Activated CD4-positive, alpha-beta memory T cell treated with anti-CD3 and anti-CD28 coated beads, Interleukin-2, amount 10 ng/mL, durations not matched to agents 7 days and 5 days (primary cell): ENCODE measurements around the gene LUZP1. TPM values are rescaled to one million over a fixed set of nuclear protein-coding genes. Genes with fewer than 3 reads are reported as not detected.

Experiments
- CTCF ChIA-PET: fragments of 350-600 bp; sonication (Branson Sonifier 250); formaldehyde crosslinking; loops from one replicate; lab custom pipeline; 2021; ENCODE audit warnings: antibody characterized with exemption, inconsistent platforms; lab: Charles Lee
- POLR2A ChIA-PET: fragments of 350-600 bp; sonication (Branson Sonifier 250); formaldehyde crosslinking; loops from one replicate; lab custom pipeline; 2021; ENCODE audit warnings: antibody characterized with exemption; lab: Charles Lee
- DNase-seq: peaks from one replicate; pipeline ENCODE4 v3.0.0-alpha.2; 2020
- H3K27ac Mint-ChIP-seq: one replicate; pipeline ENCODE4 v1.8.0; 2021; ENCODE audit warnings: mild to moderate bottlenecking, mixed read lengths
- H3K27me3 Mint-ChIP-seq: one replicate; pipeline ENCODE4 v1.8.0; 2021; ENCODE audit warnings: mixed read lengths
- H3K36me3 Mint-ChIP-seq: one replicate; pipeline ENCODE4 v1.8.0; 2021; ENCODE audit warnings: low read depth, mixed read lengths
- H3K4me1 Mint-ChIP-seq: one replicate; pipeline ENCODE4 v1.8.0; 2021; ENCODE audit warnings: mixed read lengths
- H3K4me3 Mint-ChIP-seq: one replicate; pipeline ENCODE4 v1.8.0; 2021; ENCODE audit warnings: mild to moderate bottlenecking, mixed read lengths
- H3K9me3 Mint-ChIP-seq: one replicate; pipeline ENCODE4 v1.8.0; 2021; ENCODE audit warnings: mixed read lengths
- total RNA-seq, 2 experiments: library from RNA; stranded (reverse); gene quantifications; one replicate each; pipeline ENCODE4 v1.2.3, GENCODE V29; 2021

LUZP1 gene
- total RNA-seq, 2 experiments from 2014 or later, result 19.4 to 21.8 TPM

DNA sequence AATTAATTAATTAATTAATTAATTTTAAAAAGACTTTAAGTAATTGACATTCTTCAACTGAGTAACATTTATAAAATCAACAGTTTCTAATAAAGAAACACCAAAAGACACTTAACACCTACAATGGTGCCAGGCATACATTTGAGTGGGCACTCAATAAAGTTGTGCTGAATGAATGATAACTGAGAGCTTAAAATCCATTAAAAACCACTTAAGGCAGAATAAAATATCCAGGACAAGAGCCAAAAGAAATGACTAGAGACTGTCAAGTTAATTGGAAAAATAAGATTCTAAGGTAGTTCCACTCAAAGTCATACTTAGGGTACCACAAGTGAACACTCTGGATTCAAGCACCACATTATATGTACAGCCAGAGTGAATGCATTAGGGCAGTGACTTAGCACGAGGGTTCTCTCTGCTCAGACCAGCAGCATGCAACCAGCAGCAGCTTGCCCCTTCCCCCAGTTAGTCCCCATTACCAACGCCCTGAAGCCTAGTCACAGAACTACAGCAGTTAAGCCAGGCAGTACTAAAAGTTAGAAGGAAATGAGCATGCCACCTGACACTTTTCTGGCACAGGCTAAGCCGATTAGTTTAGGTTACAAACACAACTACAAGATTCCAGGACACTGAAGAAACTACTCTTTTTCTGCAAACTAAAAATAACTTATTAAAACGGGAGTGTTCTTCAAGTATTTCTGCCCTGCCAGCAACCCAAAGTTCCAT lies 46.5 kb downstream of the LUZP1 start:
- H3K36me3 Mint-ChIP-seq, result no peaks in the 10 kb centered on the region
- H3K27me3 Mint-ChIP-seq, result no peaks in the 10 kb centered on the region
- H3K9me3 Mint-ChIP-seq, result no peaks in the 10 kb centered on the region
- ChIA-PET POLR2A (no interaction called here), CTCF (interaction anchor here (2.0 kb wide), 1 partner anchor 62 kb away, joined by 8 read pairs; no protein-coding TSS in a partner anchor)
- H3K4me3 Mint-ChIP-seq, result no peak overlapping the region
- H3K27ac Mint-ChIP-seq, result no peak overlapping the region
- peaks cover 54% of the 10 kb centered on the region for H3K4me1 Mint-ChIP-seq
- DNase-seq, result no peak

DNA sequence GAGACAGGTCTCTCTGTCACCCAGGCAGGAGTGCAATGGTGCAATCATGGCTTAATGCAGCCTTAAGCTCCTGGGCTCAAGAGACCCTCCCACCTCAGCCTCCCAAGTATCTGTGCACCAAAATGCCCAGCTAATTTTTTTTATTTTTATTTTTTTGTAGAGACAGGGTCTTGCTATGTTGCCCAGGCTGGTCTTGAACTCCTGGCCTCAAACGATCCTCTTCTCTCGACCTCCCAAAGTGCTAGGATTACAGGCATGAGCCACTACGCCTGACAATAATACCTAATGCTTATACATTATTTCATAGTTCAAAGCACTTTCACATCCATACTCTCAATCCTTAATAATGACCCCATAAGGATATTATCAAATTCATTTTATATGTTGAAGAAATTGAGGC lies 48.3 kb downstream of the LUZP1 start:
- Mint-ChIP-seq H3K27ac (peak overlapping the region; percentile 38), H3K36me3 (no peaks in the 10 kb centered on the region), H3K27me3 (no peaks in the 10 kb centered on the region), H3K4me3 (no peak overlapping the region), H3K9me3 (no peaks in the 10 kb centered on the region), H3K4me1 (peaks cover 58% of the 10 kb centered on the region)
- no peak for DNase-seq
- CTCF ChIA-PET, result interaction anchor here (0.8 to 4.1 kb wide), 5 partner anchors 9 to 64 kb away, joined by 3 to 21 read pairs (median 16); no protein-coding TSS in a partner anchor
- POLR2A ChIA-PET, result interaction anchor here (0.6 to 2.5 kb wide), 6 partner anchors 11 to 571 kb away, joined by 3 to 28 read pairs (median 6); partner anchors contain the start of genes LUZP1 and RPL11

DNA sequence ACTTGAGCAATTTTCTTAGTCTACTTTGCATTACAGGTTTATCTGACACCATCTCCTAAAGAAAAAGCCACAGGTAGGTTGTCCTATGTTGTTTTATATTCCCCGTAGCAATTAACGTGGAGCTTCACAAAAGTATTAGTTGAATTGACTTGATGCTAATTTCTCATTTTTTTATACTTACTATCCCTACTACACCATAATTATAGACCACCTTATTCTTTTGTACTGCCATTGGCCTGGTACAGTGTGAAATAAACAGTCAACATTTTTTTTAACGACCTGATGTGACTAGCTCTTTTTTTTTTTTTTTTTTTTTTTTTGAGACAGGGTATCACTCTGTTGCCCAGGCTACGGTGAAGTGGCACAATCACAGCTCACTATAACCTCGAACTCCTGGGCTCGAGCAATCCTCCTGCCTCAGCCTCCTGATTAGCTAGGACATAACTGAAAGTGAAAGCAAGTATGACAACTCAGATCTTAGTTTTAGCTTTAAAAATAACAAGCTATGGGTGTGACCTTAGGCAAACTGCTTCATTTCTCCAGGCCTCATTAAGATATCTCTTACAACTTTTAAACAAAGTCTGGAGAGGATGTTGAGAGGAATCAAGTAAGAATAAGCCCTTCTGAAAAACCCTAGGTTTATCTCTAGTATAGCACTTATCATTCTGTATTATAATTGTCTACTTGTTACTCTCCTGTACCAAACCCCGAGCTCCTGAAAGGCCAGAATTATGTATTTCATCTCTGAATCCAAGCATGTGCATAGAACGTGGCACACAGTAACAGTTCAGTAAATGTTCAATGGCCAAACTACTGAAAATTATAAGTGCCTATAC lies 49.5 kb downstream of the LUZP1 start:
- Mint-ChIP-seq H3K4me1 (peaks cover 57% of the 10 kb centered on the region), H3K9me3 (no peaks in the 10 kb centered on the region), H3K27ac (peak overlapping the region; percentile 89), H3K27me3 (no peaks in the 10 kb centered on the region), H3K4me3 (peak overlapping the region; percentile 63), H3K36me3 (no peaks in the 10 kb centered on the region)
- DNase-seq, result peak; percentile 68
- ChIA-PET CTCF (interaction anchor here (0.7 to 4.1 kb wide), 10 partner anchors 9 to 1463 kb away, joined by 3 to 21 read pairs (median 5); partner anchors contain the start of gene KDM1A), POLR2A (interaction anchor here (1.2 to 2.7 kb wide), 8 partner anchors 10 to 222 kb away, joined by 3 to 29 read pairs (median 6); partner anchors contain the start of gene LUZP1)

DNA sequence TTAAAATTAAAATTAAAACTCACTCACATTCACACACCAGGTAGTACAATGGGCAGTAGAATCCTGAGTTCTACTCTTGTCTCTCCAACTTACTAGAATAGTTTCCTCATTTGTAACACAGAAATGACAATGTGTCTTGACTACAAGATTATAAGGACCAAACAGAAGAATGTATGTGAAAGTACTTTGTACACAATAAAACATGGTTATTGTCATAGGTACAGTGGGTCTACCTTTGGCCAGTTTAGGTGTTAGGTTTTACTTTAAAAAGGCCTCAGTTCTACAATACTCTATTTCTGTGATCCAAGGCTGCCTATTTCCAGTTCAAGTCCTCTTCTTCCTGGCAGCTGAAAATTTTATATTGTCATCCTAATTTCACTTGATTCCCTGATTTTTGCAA lies 50.2 kb downstream of the LUZP1 start:
- H3K27ac Mint-ChIP-seq, result peak overlapping the region; percentile 89
- no peaks in the 10 kb centered on the region for H3K36me3 Mint-ChIP-seq
- no peak overlapping the region for H3K4me3 Mint-ChIP-seq
- H3K27me3 Mint-ChIP-seq, result no peaks in the 10 kb centered on the region
- POLR2A ChIA-PET, result interaction anchor here (1.2 to 2.7 kb wide), 5 partner anchors 9 to 223 kb away, joined by 3 to 29 read pairs (median 7); no protein-coding TSS in a partner anchor
- H3K4me1 Mint-ChIP-seq, result peaks cover 57% of the 10 kb centered on the region
- DNase-seq, result no peak
- CTCF ChIA-PET, result interaction anchor here (0.7 to 4.1 kb wide), 7 partner anchors 11 to 1462 kb away, joined by 4 to 21 read pairs (median 12); no protein-coding TSS in a partner anchor
- H3K9me3 Mint-ChIP-seq, result no peaks in the 10 kb centered on the region

DNA sequence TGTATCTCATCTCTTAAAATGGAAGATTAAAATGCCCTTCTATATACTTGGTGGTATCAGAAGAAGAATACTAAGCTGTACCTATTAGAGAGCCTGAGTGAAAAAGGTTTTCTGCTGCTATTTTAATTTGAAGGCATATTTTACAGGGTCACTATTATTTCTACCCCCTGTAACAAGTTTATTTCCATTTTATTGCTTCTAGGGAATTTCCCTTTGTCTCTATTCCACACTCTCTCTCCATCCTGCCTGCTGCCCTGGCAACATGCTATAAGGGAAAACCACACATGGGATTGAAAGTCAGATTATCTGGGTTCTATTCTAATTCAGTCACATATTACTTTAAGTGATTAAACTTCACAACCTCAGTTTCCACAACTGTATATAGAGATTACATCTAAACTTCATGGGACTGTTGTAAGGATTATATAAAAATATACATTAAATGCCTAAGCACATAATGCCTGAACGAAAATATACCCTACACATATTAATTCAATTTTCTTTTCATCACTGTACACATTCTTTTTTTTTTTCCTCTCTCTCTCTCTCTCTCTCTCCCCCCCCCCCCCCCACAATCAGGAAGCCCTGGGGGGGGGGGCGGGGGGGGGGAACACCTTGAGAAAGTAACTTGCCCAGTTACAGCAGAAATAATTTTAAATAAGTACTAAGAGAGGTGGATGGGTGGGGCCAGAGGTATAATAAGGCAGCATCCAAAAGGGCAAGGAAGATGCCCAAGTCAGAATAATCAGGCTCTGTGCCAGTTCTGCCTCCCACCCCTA lies 51.5 kb downstream of the LUZP1 start:
- peaks cover 68% of the 10 kb centered on the region for H3K4me1 Mint-ChIP-seq
- CTCF ChIA-PET, result interaction anchor here (1.2 to 4.1 kb wide), 2 partner anchors 14 kb away, joined by 4 to 17 read pairs; no protein-coding TSS in a partner anchor
- DNase-seq, result no peak
- POLR2A ChIA-PET, result interaction anchor here (0.7 to 2.7 kb wide), 2 partner anchors 14 to 44 kb away, joined by 3 to 29 read pairs; no protein-coding TSS in a partner anchor
- no peak overlapping the region for H3K4me3 Mint-ChIP-seq
- H3K36me3 Mint-ChIP-seq, result peaks cover 6% of the 10 kb centered on the region
- H3K9me3 Mint-ChIP-seq, result no peaks in the 10 kb centered on the region
- H3K27ac Mint-ChIP-seq, result no peak overlapping the region
- no peaks in the 10 kb centered on the region for H3K27me3 Mint-ChIP-seq

DNA sequence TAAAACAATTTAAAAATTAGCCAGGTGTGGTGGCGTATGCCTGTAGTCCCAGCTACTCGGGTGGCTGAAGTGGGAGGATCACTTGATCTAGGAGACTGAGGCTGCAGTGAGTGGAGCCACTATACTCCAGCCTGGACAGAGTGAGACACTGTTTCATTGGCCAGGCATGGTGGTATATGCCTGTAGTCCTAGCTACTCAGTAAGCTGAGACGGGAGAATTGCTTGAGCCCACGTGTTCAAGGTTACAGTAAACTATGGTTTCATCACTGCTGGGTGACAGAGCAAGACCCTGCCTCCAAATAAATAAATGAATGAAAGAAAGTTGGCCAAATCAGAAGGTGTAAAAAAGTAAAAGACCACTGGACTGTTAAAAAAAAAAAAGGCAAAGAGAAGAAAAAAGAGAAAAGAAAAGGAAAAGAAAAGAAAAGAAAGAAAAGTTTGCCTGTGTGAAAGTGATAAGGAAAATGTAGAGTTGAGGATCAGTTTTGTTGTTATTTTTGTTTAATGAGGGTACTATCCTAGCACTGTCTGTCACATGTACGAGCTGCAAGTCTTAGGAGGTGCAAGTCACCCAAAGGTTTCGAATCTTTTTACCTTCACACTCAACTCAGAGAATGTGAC lies 52.3 kb downstream of the LUZP1 start:
- peaks cover 76% of the 10 kb centered on the region for H3K4me1 Mint-ChIP-seq
- H3K36me3 Mint-ChIP-seq, result peaks cover 6% of the 10 kb centered on the region
- CTCF ChIA-PET, result interaction anchor here (1.2 kb wide), 1 partner anchor 14 kb away, joined by 4 read pairs; no protein-coding TSS in a partner anchor
- H3K4me3 Mint-ChIP-seq, result no peak overlapping the region
- DNase-seq, result no peak
- no peak overlapping the region for H3K27ac Mint-ChIP-seq
- POLR2A ChIA-PET, result interaction anchor here (0.7 kb wide), 1 partner anchor 44 kb away, joined by 3 read pairs; no protein-coding TSS in a partner anchor
- no peaks in the 10 kb centered on the region for H3K9me3 Mint-ChIP-seq
- no peaks in the 10 kb centered on the region for H3K27me3 Mint-ChIP-seq

DNA sequence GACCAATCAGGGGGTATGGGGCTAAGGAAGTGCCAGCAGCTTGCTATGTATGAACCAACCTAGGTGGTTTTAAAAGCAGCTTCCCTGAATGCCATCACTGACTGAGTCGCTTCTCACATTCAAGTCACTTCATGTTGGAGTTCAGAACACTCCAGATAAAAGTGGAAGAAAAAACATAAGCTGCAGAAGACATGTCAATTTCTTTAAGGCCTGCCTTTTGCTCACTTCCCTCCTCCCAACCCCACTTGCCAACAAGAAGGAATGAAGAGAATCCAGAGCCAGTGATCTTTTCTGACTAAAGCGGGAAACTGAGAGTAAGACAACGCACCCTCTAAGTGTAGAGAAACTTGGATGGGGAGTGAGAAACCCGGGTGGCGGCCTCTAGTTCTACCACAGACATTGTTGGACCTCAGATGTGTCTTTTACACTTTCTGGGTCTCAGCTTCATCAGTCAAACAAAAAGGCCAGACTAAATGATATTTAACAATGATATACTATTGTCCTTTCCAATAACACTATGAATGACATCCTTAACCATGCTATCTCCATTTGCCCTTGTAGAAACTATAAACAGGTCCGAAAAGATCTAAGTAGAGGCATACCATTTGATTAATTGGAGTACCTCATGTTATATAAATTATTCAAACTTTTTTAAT lies 54.1 kb downstream of the LUZP1 start:
- Mint-ChIP-seq H3K36me3 (peaks cover 13% of the 10 kb centered on the region), H3K4me3 (no peak overlapping the region), H3K27me3 (no peaks in the 10 kb centered on the region), H3K4me1 (peaks cover 84% of the 10 kb centered on the region), H3K27ac (no peak overlapping the region), H3K9me3 (no peaks in the 10 kb centered on the region)
- POLR2A ChIA-PET, result interaction anchor here (0.9 to 1.5 kb wide), 3 partner anchors 11 to 52 kb away, joined by 3 to 4 read pairs (median 3); no protein-coding TSS in a partner anchor
- no peak for DNase-seq
- CTCF ChIA-PET, result interaction anchor here (1.1 to 1.7 kb wide), 2 partner anchors 14 to 68 kb away, joined by 3 read pairs; no protein-coding TSS in a partner anchor

DNA sequence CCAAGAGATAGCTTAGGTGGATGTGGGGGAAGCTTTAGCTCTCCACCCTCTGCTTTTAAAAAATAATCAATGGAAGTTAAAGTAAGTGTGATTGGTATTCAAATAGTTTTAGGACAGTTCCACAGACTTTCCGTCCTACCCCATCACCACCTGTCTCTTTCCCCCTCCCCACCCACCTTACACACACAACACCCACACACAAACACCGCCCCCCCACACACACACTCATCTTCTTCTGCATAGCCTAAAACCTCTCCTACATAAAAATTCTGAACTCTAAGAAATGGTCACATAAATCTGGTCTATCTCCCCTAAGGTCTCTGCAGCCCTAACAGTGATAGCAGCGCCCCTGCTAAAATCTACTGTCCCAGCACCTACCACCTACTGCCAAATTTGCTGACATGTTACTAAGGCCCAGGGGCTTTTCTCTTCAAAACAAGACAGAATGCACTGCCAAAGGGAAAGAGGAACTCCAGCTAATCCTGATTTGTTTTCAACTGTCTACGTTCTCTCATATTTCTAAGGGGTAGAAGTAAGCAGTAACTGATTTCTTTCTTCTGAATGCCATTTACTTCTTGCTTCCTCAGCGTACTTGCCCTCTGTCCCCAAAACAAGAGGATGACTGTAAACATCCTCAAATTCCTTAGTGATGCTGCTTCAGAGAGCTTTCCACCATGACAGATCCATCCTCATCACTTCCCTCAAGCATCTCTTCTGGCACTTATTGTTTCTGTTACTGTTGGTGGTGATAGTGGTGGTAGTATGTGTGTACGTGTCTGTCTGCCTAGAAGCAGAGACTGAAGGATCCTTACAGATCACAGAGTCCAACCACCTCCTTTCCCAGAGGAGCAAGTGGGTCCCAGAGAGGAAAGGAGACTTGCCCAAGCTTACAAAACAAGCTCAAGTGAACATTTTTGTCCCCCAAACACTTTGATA lies 56.8 kb downstream of the LUZP1 start:
- no peaks in the 10 kb centered on the region for H3K9me3 Mint-ChIP-seq
- no peak overlapping the region for H3K4me3 Mint-ChIP-seq
- DNase-seq, result no peak
- ChIA-PET CTCF (interaction anchor here (0.7 to 5.1 kb wide), 9 partner anchors 9 to 500 kb away, joined by 3 to 28 read pairs (median 3); no protein-coding TSS in a partner anchor), POLR2A (interaction anchor here (1.6 to 4.7 kb wide), 5 partner anchors 11 to 73 kb away, joined by 4 to 51 read pairs (median 7); partner anchors contain the start of gene LUZP1)
- no peak overlapping the region for H3K27ac Mint-ChIP-seq
- no peaks in the 10 kb centered on the region for H3K27me3 Mint-ChIP-seq
- H3K36me3 Mint-ChIP-seq, result peaks cover 30% of the 10 kb centered on the region
- peaks cover 75% of the 10 kb centered on the region for H3K4me1 Mint-ChIP-seq

DNA sequence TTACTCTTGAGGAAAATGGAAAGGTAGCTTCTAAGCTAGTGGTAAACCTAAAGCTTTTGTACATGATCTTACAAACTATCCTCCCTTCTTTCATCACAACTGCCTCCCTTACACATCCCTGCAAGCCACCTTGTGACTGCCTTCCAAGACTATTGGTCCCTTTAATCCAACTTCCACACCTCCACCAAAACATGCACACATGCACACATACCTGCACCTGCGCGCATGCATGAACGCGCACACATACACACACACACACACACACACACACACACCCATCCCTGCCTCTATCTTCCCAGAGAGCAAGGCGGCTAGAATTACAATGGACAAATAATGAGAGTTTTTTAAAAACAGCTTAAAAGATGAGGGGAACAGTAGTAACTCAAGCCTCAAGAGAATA lies 58.3 kb downstream of the LUZP1 start:
- H3K36me3 Mint-ChIP-seq, result peaks cover 36% of the 10 kb centered on the region

DNA sequence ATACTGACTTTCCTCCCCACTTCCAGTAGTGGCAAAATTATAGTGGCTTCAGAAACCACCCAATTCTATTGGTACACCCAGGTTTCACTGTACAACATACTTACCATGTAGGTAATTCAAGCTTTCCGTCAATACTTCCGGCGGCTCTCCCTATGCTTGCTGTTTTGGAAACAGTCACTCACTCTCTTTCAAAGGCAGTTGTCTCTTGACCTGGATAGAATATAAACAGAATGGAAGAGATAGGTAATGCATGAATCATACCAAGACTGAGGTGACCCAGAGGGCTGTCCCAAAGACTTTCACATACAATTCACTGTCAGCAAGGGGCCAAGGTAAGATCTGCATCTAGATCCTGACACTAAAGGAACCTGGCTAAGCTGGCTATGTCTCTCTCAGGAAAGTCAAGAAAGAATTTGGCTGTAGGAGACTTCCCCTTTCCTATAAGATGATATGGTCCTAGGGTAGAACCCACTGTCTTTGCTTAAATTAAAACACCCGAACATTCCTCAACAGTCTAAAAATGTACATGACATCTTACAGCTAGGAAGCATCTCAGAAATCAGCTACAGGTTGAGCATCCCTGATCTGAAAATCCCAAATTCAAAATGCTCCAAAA lies 59.6 kb downstream of the LUZP1 start:
- peak; percentile 29 for DNase-seq
- peaks cover 63% of the 10 kb centered on the region for H3K4me1 Mint-ChIP-seq
- ChIA-PET CTCF (interaction anchor here (2.5 to 5.1 kb wide), 4 partner anchors 9 to 75 kb away, joined by 6 to 28 read pairs (median 16); no protein-coding TSS in a partner anchor), POLR2A (interaction anchor here (0.9 to 4.7 kb wide), 5 partner anchors 8 to 63 kb away, joined by 3 to 51 read pairs (median 25); partner anchors contain the start of gene LUZP1)
- peaks cover 36% of the 10 kb centered on the region for H3K36me3 Mint-ChIP-seq
- H3K9me3 Mint-ChIP-seq, result no peaks in the 10 kb centered on the region
- H3K27me3 Mint-ChIP-seq, result no peaks in the 10 kb centered on the region
- no peak overlapping the region for H3K4me3 Mint-ChIP-seq
- no peak overlapping the region for H3K27ac Mint-ChIP-seq

More for the DNA sequence above, 58.3 kb downstream of the LUZP1 start:
- no peaks in the 10 kb centered on the region for H3K9me3 Mint-ChIP-seq
- DNase-seq, result no peak
- H3K27ac Mint-ChIP-seq, result peak overlapping the region; percentile 32
- POLR2A ChIA-PET, result interaction anchor here (0.8 to 4.7 kb wide), 6 partner anchors 9 to 68 kb away, joined by 3 to 51 read pairs (median 16); partner anchors contain the start of gene LUZP1
- no peaks in the 10 kb centered on the region for H3K27me3 Mint-ChIP-seq
- CTCF ChIA-PET, result interaction anchor here (0.6 to 5.1 kb wide), 10 partner anchors 8 to 1967 kb away, joined by 3 to 28 read pairs (median 6); no protein-coding TSS in a partner anchor
- no peak overlapping the region for H3K4me3 Mint-ChIP-seq
- H3K4me1 Mint-ChIP-seq, result peaks cover 70% of the 10 kb centered on the region
